Activated CD4-positive, alpha-beta memory T cell treated with anti-CD3 and anti-CD28 coated beads, Interleukin-2, amount 10 ng/mL, durations not matched to agents 7 days and 5 days (primary cell): ENCODE data around the gene THADA. TPM values are rescaled to one million over a fixed set of nuclear protein-coding genes. Genes with fewer than 3 reads are reported as not detected.
"Not testable (repeated sequence)": the region's sequence is repeated elsewhere in the genome, so short reads cannot be mapped to it uniquely, and the experiment has no call there.

Experiments used
- CTCF ChIA-PET: fragments of 350-600 bp; sonication (Branson Sonifier 250); formaldehyde crosslinking; loops from one replicate; lab custom pipeline; 2021; ENCODE audit warnings: antibody characterized with exemption, inconsistent platforms; lab: Charles Lee
- POLR2A ChIA-PET: fragments of 350-600 bp; sonication (Branson Sonifier 250); formaldehyde crosslinking; loops from one replicate; lab custom pipeline; 2021; ENCODE audit warnings: antibody characterized with exemption; lab: Charles Lee
- DNase-seq: peaks from one replicate; pipeline ENCODE4 v3.0.0-alpha.2; 2020
- H3K27ac Mint-ChIP-seq: one replicate; pipeline ENCODE4 v1.8.0; 2021; ENCODE audit warnings: mild to moderate bottlenecking, mixed read lengths
- H3K27me3 Mint-ChIP-seq: one replicate; pipeline ENCODE4 v1.8.0; 2021; ENCODE audit warnings: mixed read lengths
- H3K36me3 Mint-ChIP-seq: one replicate; pipeline ENCODE4 v1.8.0; 2021; ENCODE audit warnings: low read depth, mixed read lengths
- H3K4me1 Mint-ChIP-seq: one replicate; pipeline ENCODE4 v1.8.0; 2021; ENCODE audit warnings: mixed read lengths
- H3K4me3 Mint-ChIP-seq: one replicate; pipeline ENCODE4 v1.8.0; 2021; ENCODE audit warnings: mild to moderate bottlenecking, mixed read lengths
- H3K9me3 Mint-ChIP-seq: one replicate; pipeline ENCODE4 v1.8.0; 2021; ENCODE audit warnings: mixed read lengths
- total RNA-seq, 2 experiments: library from RNA; stranded (reverse); gene quantifications; one replicate each; pipeline ENCODE4 v1.2.3, GENCODE V29; 2021

The THADA gene
- total RNA-seq, 2 experiments from 2014 or later, result 21.6 to 25.8 TPM

DNA sequence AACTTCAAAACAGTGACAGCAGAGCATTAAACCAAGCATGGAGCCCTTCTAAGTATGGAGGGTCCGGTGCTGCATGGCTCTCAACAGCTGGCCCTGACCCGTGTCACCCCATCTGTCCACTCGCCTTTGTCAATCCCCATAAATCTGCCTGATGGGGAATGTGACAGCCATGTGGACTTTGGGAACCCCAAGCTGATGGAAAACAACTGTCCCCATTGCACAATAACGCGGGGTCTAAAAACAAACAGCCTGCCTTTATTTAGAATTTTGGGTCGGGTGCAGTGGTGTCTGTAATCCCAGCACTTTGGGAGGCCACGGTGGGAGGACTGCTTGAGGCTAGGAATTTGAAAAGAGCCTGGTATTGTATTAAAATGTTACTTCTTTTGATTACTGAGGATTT lies 17.1 kb upstream of the THADA start:
- H3K27ac Mint-ChIP-seq, result no peak overlapping the region
- ChIA-PET POLR2A (no interaction called here), CTCF (interaction anchor here (1.2 kb wide), 1 partner anchor 265 kb away, joined by 3 read pairs; no protein-coding TSS in a partner anchor)
- H3K27me3 Mint-ChIP-seq, result peaks cover 5% of the 10 kb centered on the region
- no peaks in the 10 kb centered on the region for H3K36me3 Mint-ChIP-seq
- peaks cover 2% of the 10 kb centered on the region for H3K4me1 Mint-ChIP-seq
- H3K9me3 Mint-ChIP-seq, result no peaks in the 10 kb centered on the region
- DNase-seq, result no peak
- H3K4me3 Mint-ChIP-seq, result no peak overlapping the region

DNA sequence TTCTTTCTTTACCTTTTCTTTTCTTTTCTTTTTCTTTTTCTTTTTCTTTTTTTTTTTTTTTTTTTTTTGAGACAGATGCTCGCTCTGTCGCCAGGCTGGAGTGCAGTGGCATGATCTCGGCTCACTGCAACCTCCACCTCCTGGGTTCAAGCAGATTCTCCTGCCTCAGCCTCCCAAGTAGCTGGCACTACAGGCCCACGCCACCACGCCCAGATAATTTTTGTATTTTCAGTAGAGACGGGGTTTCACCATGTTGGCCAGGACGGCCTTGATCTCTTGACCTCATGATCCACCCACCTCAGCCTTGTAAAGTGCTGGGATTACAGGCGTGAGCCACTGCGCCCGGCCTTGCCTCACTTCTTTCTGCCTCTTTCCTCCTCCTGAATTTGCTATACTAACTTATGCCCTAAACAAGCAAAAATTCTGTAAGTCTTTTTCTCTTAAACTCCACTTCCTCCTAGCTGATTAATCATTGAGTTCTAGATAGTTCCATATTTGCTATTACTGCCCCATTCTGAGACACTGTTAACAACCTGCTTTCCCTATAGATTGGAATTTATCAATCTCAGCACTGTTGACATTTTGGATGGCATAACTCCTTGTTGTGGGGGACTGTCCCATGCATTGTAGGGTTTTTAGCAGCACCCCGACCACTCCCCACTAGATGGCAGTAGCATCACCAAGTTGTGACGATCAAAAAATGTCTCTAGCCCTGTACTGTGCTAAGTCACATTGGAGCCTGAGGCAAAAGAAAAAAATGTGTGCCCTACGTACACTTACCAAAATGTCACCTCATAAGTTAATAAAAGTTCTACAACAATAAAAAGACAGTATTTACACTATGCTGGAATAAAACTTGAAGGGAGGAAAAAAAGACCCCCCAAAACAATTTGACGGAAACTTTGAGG lies 16.4 kb upstream of the THADA start:
- CTCF ChIA-PET, result interaction anchor here (0.7 to 3.1 kb wide), 3 partner anchors 8 to 771 kb away, joined by 3 to 32 read pairs (median 4); partner anchors contain the start of gene THADA
- H3K36me3 Mint-ChIP-seq, result no peaks in the 10 kb centered on the region
- H3K4me3 Mint-ChIP-seq, result no peak overlapping the region
- POLR2A ChIA-PET, result interaction anchor here (1.5 kb wide), 1 partner anchor 16 kb away, joined by 4 read pairs; the partner anchor contains the start of gene THADA
- no peaks in the 10 kb centered on the region for H3K9me3 Mint-ChIP-seq
- peak; percentile 72 for DNase-seq
- no peak overlapping the region for H3K27ac Mint-ChIP-seq
- H3K27me3 Mint-ChIP-seq, result peaks cover 5% of the 10 kb centered on the region
- H3K4me1 Mint-ChIP-seq, result peaks cover 2% of the 10 kb centered on the region

DNA sequence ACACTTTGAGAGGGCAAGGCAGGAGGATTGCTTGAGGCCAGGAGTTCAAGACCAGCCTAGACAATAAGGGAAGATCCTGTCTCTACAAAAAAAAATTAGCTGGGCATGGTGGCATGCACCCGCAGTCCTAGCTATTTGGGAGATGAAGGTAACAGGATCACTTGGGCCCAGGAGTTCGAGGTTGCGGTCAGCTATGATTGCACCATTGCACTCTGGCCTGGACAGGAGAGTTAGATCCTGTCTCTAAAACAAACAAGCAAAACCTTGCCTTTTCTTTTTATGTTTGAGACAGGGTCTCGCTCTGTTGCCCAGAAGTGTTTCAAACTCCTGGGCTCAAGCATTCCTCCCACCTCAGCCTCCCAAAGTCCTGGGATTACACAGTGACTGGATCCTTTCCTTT lies 14.5 kb upstream of the THADA start:
- POLR2A ChIA-PET, result interaction anchor here (1.5 kb wide), 1 partner anchor 14 kb away, joined by 4 read pairs; the partner anchor contains the start of gene THADA
- no peak overlapping the region for H3K4me3 Mint-ChIP-seq

DNA sequence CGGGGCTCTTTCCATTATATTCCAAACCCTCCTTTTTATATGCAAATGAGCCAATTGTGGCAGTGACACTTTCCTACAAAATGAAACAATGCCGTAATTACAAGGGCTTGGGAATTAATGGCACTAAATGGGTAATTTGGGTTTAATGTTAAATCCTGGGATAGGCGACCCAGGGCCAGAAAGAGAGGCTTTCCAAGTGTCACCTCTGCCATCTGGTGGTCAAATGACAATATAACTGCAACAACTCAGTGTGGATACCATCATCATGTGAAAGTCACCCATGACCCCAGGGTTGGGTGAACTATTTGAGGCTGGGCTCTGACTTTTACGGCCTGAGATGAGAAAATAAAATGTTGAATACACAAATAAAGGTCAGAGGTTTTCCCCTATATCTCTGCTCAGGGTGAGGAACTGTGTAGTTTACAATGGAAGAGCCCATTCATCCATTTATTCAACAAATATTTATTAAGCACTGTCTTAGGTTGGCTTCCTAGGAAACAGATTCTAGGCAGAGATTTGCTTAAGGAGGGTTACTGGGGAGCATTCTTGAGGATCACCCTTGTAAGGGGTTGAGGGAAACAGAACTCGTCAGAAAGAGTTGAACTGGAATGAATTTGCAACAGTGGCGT lies 13.6 kb upstream of the THADA start:
- H3K4me3 Mint-ChIP-seq, result no peak overlapping the region
- H3K27me3 Mint-ChIP-seq, result peaks cover 3% of the 10 kb centered on the region
- ChIA-PET POLR2A (interaction anchor here (0.7 kb wide), 1 partner anchor 564 kb away, joined by 3 read pairs; no protein-coding TSS in a partner anchor), CTCF (interaction anchor here (1.0 to 3.1 kb wide), 5 partner anchors 12 to 118 kb away, joined by 3 to 32 read pairs (median 4); partner anchors contain the start of genes PLEKHH2 and THADA)
- H3K4me1 Mint-ChIP-seq, result peaks cover 9% of the 10 kb centered on the region
- H3K27ac Mint-ChIP-seq, result no peak overlapping the region
- no peaks in the 10 kb centered on the region for H3K36me3 Mint-ChIP-seq
- DNase-seq, result peak; percentile 41
- H3K9me3 Mint-ChIP-seq, result no peaks in the 10 kb centered on the region

More for the DNA sequence above, 14.5 kb upstream of the THADA start:
- H3K27ac Mint-ChIP-seq, result no peak overlapping the region
- no peaks in the 10 kb centered on the region for H3K9me3 Mint-ChIP-seq
- H3K4me1 Mint-ChIP-seq, result peaks cover 2% of the 10 kb centered on the region
- peaks cover 3% of the 10 kb centered on the region for H3K27me3 Mint-ChIP-seq
- CTCF ChIA-PET, result interaction anchor here (0.6 to 3.1 kb wide), 4 partner anchors 14 to 341 kb away, joined by 3 to 32 read pairs (median 4); partner anchors contain the start of gene THADA
- DNase-seq, result no peak
- H3K36me3 Mint-ChIP-seq, result no peaks in the 10 kb centered on the region

DNA sequence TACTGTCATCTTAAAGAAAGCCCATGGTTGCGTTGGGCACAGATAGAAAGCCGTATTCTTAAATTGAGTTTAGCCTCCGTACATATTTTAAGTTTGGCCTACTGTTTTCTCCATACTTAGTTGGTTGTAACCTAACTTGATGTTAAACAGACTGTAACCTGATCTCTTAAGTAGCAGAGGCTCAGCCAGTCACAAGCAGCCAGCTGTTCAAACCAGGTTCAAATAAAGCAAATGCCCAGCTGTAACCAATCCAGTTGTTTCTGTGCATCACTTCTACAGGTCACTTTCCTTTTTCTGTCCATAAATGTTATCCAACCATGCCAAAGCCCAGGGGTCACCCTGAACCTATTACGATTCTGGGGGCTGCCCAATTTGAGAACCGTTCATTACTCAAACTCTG lies 10.0 kb upstream of the THADA start:
- ChIA-PET POLR2A (interaction anchor here (2.3 kb wide), 1 partner anchor 10 kb away, joined by 20 read pairs; the partner anchor contains the start of gene THADA), CTCF (interaction anchor here (0.6 to 3.4 kb wide), 7 partner anchors 9 to 796 kb away, joined by 3 to 36 read pairs (median 4); partner anchors contain the start of gene THADA)
- Mint-ChIP-seq H3K36me3 (no peaks in the 10 kb centered on the region), H3K27ac (no peak overlapping the region), H3K4me1 (peaks cover 13% of the 10 kb centered on the region), H3K4me3 (no peak overlapping the region), H3K9me3 (no peaks in the 10 kb centered on the region), H3K27me3 (peaks cover 2% of the 10 kb centered on the region)
- no peak for DNase-seq

DNA sequence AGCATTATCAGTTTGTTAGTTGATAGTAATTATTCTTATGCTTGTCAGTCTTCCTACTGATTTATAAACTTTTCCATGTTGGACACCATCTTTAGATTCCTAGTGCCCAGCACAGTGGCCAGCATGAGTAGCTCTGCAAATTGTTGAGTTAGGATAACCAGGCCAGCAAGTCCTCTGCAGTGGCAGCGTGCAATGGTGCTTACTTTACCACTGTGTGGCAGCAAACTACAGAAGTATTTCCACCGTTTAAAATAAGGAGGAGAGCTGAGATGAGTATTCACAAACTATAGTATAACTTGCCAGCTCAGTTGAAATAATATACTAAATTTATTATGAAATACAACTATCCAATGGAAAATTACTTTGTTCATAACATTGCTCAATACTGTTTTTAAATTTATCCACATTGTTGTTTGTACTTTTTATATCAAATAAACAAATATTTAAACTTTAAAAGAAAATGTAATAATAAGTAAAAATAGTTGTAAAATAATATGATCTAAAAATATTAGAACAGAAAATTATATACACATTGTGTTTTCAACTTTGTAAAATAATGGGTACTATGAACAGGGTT lies 9.3 kb upstream of the THADA start:
- H3K27ac Mint-ChIP-seq, result peak overlapping the region; percentile 40
- H3K9me3 Mint-ChIP-seq, result no peaks in the 10 kb centered on the region
- CTCF ChIA-PET, result interaction anchor here (0.6 to 3.4 kb wide), 9 partner anchors 8 to 795 kb away, joined by 3 to 36 read pairs (median 4); partner anchors contain the start of genes PLEKHH2 and THADA
- DNase-seq, result peak; percentile 46
- peaks cover 13% of the 10 kb centered on the region for H3K4me1 Mint-ChIP-seq
- POLR2A ChIA-PET, result interaction anchor here (2.3 kb wide), 1 partner anchor 9 kb away, joined by 20 read pairs; the partner anchor contains the start of gene THADA
- no peak overlapping the region for H3K4me3 Mint-ChIP-seq
- H3K27me3 Mint-ChIP-seq, result peaks cover 2% of the 10 kb centered on the region
- H3K36me3 Mint-ChIP-seq, result no peaks in the 10 kb centered on the region

DNA sequence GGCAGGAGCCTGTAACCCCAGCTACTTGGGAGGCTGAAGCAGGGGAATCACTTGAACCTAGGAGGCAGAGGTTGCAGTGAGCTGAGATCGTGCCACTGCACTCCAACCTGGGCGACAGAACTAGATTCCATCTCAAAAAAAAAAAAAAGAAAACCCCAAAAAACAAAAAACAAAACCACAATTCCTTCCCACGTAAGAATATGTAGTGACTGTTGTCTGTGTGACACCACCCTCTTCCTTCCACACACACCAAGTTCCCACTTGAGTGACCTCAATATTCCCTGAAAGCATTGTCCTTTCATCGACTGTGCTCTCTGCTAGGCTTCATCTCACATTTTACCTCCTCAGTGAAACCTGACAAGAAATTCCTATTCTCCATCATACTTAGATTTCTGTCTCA lies 8.8 kb upstream of the THADA start:
- Mint-ChIP-seq H3K4me1 (peaks cover 13% of the 10 kb centered on the region), H3K36me3 (no peaks in the 10 kb centered on the region), H3K27ac (peak overlapping the region; percentile 40), H3K4me3 (no peak overlapping the region), H3K27me3 (peaks cover 2% of the 10 kb centered on the region), H3K9me3 (no peaks in the 10 kb centered on the region)
- no peak for DNase-seq
- ChIA-PET POLR2A (interaction anchor here (2.3 kb wide), 1 partner anchor 8 kb away, joined by 20 read pairs; the partner anchor contains the start of gene THADA), CTCF (interaction anchor here (0.9 to 3.4 kb wide), 7 partner anchors 8 to 120 kb away, joined by 3 to 36 read pairs (median 4); partner anchors contain the start of genes PLEKHH2 and THADA)

DNA sequence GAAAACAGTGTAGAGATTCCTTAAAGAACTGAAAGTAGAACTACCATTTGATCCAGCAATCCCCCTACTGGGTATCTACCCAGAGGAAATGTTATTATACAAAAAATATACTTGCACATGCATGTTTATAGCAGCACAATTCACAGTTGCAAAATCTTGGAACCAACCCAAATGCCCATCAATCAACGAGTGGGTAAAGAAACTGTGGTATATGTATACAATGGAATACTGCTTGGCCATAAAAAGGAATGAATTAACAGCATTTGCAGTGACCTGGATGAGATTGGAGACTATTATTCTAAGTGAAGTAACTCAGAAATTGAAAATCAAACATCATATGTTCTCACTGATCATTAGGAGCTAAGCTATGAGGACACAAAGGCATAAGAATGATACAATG lies 4.8 kb upstream of the THADA start:
- H3K36me3 Mint-ChIP-seq, DNase-seq, H3K27me3 Mint-ChIP-seq, H3K4me3 Mint-ChIP-seq, POLR2A ChIA-PET, H3K9me3 Mint-ChIP-seq, H3K27ac Mint-ChIP-seq, CTCF ChIA-PET: not testable (repeated sequence)
- H3K4me1 Mint-ChIP-seq, result peaks cover 22% of the 10 kb centered on the region

DNA sequence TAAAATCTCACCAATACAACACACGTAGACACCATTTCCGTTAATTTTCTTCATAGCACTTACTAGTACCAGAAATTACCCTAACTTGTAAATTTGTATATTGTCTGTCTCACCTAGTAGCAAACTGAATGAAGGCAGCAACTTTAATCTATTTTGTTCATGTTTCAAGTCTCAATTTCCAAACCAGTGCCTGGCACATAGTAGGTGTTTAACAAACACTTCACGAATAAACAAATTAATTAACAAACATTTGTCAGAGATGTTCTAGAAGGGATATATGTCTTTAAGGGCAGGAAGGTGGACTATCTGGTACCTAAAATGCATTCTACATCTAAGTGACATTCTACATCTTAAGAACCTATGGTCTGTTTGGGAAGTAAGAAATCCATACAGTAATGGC lies 963 bp downstream of the THADA start:
- Mint-ChIP-seq H3K4me1 (peaks cover 33% of the 10 kb centered on the region), H3K9me3 (no peaks in the 10 kb centered on the region), H3K27me3 (no peaks in the 10 kb centered on the region), H3K27ac (peak overlapping the region; percentile 94), H3K36me3 (peaks cover 11% of the 10 kb centered on the region), H3K4me3 (peak overlapping the region; percentile 95)
- ChIA-PET CTCF (interaction anchor here (2.4 kb wide), 1 partner anchor 17 kb away, joined by 22 read pairs; no protein-coding TSS in a partner anchor), POLR2A (interaction anchor here (1.1 to 1.4 kb wide), 3 partner anchors 15 to 32 kb away, joined by 3 to 7 read pairs (median 3); no protein-coding TSS in a partner anchor)
- no peak for DNase-seq

DNA sequence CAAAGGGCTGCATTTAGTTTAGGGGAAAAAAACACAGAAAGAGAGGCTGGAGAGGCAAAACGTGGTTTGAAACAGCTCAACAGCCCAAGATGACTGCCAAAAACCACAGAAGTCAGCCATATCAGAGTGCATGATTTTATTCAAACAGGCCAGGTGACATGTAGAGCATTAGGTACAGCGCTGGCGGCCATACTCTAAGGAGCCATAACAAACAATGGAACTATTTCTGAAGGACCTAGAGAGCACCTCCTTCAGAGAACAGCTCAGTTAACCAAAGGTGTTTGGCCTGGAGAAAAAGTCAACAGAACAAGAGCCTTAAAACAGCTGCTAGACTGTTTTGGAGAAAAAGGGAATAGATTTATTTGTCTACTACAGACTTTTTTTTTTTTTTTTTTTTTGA lies 2.6 kb downstream of the THADA start:
- Mint-ChIP-seq H3K36me3 (peaks cover 16% of the 10 kb centered on the region), H3K4me1 (peaks cover 33% of the 10 kb centered on the region), H3K4me3 (no peak overlapping the region), H3K27me3 (no peaks in the 10 kb centered on the region), H3K9me3 (no peaks in the 10 kb centered on the region), H3K27ac (no peak overlapping the region)
- CTCF ChIA-PET, result interaction anchor here (0.8 to 2.0 kb wide), 3 partner anchors 16 to 109 kb away, joined by 3 to 4 read pairs (median 4); no protein-coding TSS in a partner anchor
- DNase-seq, result no peak
- POLR2A ChIA-PET, result no interaction called here

DNA sequence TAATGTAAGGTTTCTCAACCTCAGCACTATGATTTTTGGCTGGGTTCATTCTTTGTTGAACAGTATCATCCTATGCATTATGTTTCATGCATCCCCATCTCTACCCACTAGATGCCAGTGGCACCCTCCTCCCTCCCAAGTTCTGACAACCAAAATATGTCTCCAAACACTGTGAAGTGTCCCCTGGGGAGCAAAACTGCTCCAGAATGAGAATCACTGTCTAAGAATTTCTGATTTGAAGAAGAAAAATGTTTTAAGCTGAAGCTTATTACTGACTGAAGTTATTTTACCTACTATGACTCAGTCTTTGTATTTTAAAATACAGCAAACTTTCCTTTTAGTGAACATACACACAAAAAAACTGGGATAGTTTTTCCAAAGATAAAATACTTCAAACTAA lies 3.4 kb downstream of the THADA start:
- POLR2A ChIA-PET, result no interaction called here
- no peak overlapping the region for H3K4me3 Mint-ChIP-seq
- H3K27ac Mint-ChIP-seq, result no peak overlapping the region
- H3K9me3 Mint-ChIP-seq, result no peaks in the 10 kb centered on the region
- H3K36me3 Mint-ChIP-seq, result peaks cover 22% of the 10 kb centered on the region
- CTCF ChIA-PET, result interaction anchor here (0.6 to 2.0 kb wide), 3 partner anchors 15 to 309 kb away, joined by 3 to 4 read pairs (median 4); no protein-coding TSS in a partner anchor
- no peaks in the 10 kb centered on the region for H3K27me3 Mint-ChIP-seq
- DNase-seq, result no peak
- H3K4me1 Mint-ChIP-seq, result peaks cover 33% of the 10 kb centered on the region

DNA sequence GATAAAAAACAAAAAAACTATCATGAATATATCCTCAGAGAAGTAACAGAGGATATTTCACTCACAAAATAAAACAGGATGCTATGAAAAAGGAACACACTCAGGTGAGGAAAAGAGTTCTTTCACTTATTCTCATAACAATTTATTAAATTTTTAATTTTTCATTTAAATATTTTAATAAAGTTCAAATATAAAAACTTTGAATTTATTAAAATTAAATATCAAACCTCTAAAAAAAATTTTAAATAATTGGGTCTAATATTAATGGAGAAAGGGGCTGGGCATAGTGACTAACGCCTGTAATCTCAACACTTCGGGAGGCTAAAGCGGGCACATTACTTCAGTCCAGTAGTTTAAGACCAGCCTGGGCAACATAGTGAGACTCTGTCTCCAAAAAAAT lies 10.1 kb downstream of the THADA start:
- no peaks in the 10 kb centered on the region for H3K9me3 Mint-ChIP-seq
- ChIA-PET POLR2A (interaction anchor here (2.8 kb wide), 1 partner anchor 11 kb away, joined by 12 read pairs; the partner anchor contains the start of gene THADA), CTCF (interaction anchor here (1.3 to 1.6 kb wide), 2 partner anchors 9 to 26 kb away, joined by 3 to 9 read pairs; no protein-coding TSS in a partner anchor)
- no peak for DNase-seq
- no peaks in the 10 kb centered on the region for H3K27me3 Mint-ChIP-seq
- peaks cover 65% of the 10 kb centered on the region for H3K36me3 Mint-ChIP-seq
- no peak overlapping the region for H3K4me3 Mint-ChIP-seq
- no peak overlapping the region for H3K27ac Mint-ChIP-seq
- H3K4me1 Mint-ChIP-seq, result peaks cover 3% of the 10 kb centered on the region
